C1 segment of cervical spinal cord (tissue), 14 donors: ENCODE measurements around the gene SMIM3.
"Not testable (repeated sequence)": the region's sequence is repeated elsewhere in the genome, so short reads cannot be mapped to it uniquely, and the experiment has no call there.

Experiments
- DNase-seq, 14 donors: peaks; one replicate each; lab custom pipeline; 2025; lab: John Stamatoyannopoulos, UW

SMIM3 gene

GRCh38 chr5:150778517-150779396 lies at the start of gene SMIM3:
TSS of gene SMIM3 (plus strand) at chr5:150778757. CDS start at chr5:150795441, 16,684 bp downstream.
- peak in 9 of 14 donors; percentile 20 to 76 (median 40) for DNase-seq

GRCh38 chr5:150729859-150730258 lies 48.7 kb upstream of the SMIM3 start:
- DNase-seq: no peak

- DNase-seq: peak in 1 of 14 donors; percentile 5
Observed at GRCh38 chr5:150731669-150732242, 46.8 kb upstream of the SMIM3 start.

- DNase-seq: peak in 5 of 14 donors; percentile 8 to 27 (median 23)
Observed at GRCh38 chr5:150734579-150735384, 43.8 kb upstream of the SMIM3 start.

GRCh38 chr5:150738862-150739261 lies 39.7 kb upstream of the SMIM3 start:
- no peak for DNase-seq

GRCh38 chr5:150740992-150741391 lies 37.6 kb upstream of the SMIM3 start:
- DNase-seq: no peak

GRCh38 chr5:150742455-150743141 lies 36.0 kb upstream of the SMIM3 start:
- DNase-seq: not testable (repeated sequence)

GRCh38 chr5:150743142-150743488 lies 35.4 kb upstream of the SMIM3 start:
- DNase-seq: not testable (repeated sequence)

- DNase-seq: no peak
Observed at GRCh38 chr5:150750469-150750868, 28.1 kb upstream of the SMIM3 start.

- DNase-seq: no peak
Observed at GRCh38 chr5:150751096-150751891, 27.3 kb upstream of the SMIM3 start.

GRCh38 chr5:150753463-150753862 lies 25.1 kb upstream of the SMIM3 start:
- DNase-seq: no peak

- DNase-seq: no peak
Observed at GRCh38 chr5:150753863-150754262, 24.7 kb upstream of the SMIM3 start.

GRCh38 chr5:150757087-150757649 lies 21.4 kb upstream of the SMIM3 start:
- DNase-seq: no peak

- no peak for DNase-seq
Observed at GRCh38 chr5:150758203-150758530, 20.4 kb upstream of the SMIM3 start.

- DNase-seq: peak; percentile 73 to 100 (median 99)
Observed at GRCh38 chr5:150758531-150759333, 19.8 kb upstream of the SMIM3 start, which contains the start of gene DCTN4. TSS of gene DCTN4 (minus strand) at chr5:150759017. CDS start at chr5:150758993, 24 bp downstream.

- DNase-seq: no peak
Observed at GRCh38 chr5:150759334-150759583, 19.3 kb upstream of the SMIM3 start.

GRCh38 chr5:150762211-150762610 lies 16.3 kb upstream of the SMIM3 start:
- no peak for DNase-seq

- peak in 1 of 14 donors; percentile 6 for DNase-seq
Observed at GRCh38 chr5:150763023-150763769, 15.4 kb upstream of the SMIM3 start.

- no peak for DNase-seq
Observed at GRCh38 chr5:150764530-150764929, 14.0 kb upstream of the SMIM3 start.
